Measurements from ENCODE around the gene SLC16A10.
"Not testable (repeated sequence)": the region's sequence is repeated elsewhere in the genome, so short reads cannot be mapped to it uniquely, and the experiment has no call there.

The SLC16A10 gene

GRCh38 chr6:111222341-111222740, 135.0 kb downstream of the SLC16A10 start:
- no peak for DNase-seq

DNA sequence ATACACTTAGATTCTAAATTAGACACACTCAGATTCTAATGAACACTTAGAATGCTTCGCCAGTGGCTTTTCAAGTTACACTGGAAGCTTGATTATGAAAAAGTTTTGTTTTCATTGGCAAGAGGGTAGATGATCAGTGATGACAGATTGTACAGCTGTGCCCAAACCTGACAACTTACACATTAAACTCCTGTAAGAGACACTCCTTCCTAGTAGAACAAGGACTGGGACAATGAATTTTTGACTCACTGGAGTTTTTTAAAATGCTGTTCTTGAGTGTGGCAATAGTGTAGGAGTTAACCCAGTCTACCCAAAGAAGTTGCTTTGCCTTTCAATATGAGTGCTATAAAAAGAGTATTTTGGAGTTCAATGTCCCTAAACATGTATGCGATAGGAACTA, 140.8 kb downstream of the SLC16A10 start:
- DNase-seq, result no peak

- DNase-seq, result no peak
Observed at GRCh38 chr6:111230351-111231089, 143.2 kb downstream of the SLC16A10 start.

GRCh38 chr6:111231090-111231459, 143.8 kb downstream of the SLC16A10 start:
- no peak for DNase-seq

DNA sequence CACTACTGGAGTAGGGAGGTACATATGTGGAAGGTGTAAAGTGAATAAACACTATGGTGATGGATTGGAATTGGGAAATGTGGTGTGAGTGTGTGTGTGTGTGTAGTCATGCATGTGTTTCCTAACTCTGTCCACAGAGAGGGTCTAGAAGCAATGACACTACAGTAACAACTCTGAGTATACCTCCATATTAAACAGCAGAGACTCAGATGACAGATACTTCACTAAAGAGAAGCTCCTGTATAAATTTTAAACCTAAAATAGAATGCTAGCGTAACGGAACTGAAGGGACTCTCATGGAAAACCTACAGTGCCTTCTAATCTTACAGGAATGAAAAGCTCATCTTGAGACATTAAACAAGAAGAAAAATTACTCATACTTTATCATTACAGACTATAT, 150.5 kb downstream of the SLC16A10 start:
- no peak for DNase-seq

DNA sequence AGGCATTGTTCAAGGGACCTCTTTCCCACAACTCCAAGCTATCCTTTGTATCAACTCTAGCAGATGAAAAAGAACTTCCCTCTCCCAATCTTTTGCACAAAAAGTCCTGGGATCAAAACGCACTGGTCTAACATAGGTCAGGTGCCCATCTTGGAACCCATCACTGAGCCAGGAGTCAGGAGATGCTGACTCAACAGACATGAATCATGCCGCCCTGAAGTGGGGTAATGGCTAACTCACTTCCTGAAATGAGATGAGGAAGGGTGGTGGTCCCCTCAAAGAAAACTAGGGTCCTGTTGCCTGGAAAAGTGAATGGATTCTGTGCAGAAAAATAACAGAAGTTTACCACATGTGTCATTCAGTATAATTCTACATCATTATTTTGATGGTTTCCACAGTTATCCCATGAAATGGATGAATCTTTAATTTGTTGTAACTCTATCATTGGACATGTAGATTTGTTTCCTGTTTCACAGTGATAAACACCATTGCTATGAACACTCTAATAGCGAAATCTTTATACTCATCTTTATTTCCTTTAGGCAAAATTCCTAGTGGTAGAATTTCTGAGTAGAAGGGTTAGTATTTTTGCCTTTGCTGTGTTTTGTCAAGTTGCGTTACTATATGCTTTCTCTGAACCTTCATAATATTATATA, 151.3 kb downstream of the SLC16A10 start:
- no peak for DNase-seq

DNA sequence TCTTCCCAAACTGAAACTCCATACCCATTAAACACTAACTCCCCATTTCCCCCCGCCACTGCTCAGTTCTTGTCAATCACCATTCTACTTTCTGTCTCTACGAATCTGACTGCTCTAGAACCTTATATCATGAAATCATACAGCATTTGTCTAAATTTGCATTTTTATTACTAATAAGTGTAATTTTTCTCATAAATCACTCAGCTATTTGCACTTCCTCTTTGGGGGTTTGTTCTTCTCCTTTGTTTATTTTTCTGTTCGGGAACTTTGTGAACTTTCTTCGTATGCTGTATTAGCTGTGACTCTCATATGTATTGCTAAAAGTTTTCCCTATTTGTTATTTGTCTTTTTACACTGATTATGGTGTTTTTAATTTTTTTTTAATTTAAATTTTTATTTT, 152.2 kb downstream of the SLC16A10 start:
- no peak for DNase-seq

GRCh38 chr6:111242452-111242851, 155.1 kb downstream of the SLC16A10 start:
- no peak for DNase-seq

GRCh38 chr6:111243095-111243494, 155.8 kb downstream of the SLC16A10 start:
- DNase-seq, result no peak

DNA sequence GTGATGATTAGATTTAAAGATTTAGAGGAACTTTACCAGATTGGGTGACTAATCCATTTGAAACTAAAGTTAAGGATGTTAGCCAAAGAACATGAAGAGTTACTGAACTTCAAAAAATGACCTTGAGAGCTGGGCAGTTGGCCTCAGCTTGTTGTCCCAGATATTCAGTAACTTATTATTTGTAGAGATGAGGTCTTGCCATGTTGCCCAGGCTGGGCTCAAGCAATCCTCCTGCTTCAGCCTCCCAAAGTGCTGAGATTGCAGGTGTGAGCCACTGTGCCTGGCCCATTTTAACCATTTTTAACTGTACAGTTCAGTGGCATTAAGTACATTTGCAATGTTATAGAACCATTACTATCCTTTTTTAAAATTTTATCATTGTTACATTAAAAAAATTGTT, 161.5 kb downstream of the SLC16A10 start:
- DNase-seq, result no peak

DNA sequence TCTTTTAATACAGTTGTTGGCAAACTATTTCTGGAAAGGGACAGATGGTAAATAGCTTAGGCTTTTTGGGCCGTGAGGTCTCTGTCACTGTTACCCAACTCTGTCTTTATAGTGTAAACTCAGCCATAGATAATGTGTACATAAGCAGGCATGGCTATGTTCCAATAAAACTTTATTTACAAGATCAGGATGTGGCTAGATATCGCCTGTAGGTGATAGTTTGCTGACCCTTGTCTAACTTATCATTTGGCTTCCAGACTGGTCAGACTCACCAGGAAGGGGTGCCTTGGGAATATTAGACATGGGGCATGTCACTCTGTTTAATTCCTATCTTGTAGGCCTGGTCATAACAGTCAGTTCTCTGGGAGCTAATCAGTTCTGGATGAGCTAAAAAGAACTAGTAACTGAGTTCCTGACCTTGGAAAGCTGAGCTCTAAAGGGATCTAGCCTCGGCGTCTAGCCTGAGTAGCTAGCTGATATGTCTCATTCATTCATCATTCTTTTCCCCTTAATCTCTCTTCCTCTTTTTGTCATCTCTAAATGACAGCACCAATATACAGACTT, 163.6 kb downstream of the SLC16A10 start:
- DNase-seq, result no peak

GRCh38 chr6:111252726-111253125, 165.4 kb downstream of the SLC16A10 start:
- no peak for DNase-seq

- DNase-seq, result no peak
Observed at GRCh38 chr6:111254004-111254778, 166.9 kb downstream of the SLC16A10 start.

- no peak for DNase-seq
Observed at GRCh38 chr6:111254779-111255166, 167.5 kb downstream of the SLC16A10 start.

GRCh38 chr6:111255838-111256237, 168.5 kb downstream of the SLC16A10 start:
- DNase-seq, result not testable (repeated sequence)

GRCh38 chr6:111256646-111257045, 169.3 kb downstream of the SLC16A10 start:
- no peak for DNase-seq

GRCh38 chr6:111258010-111258409, 170.7 kb downstream of the SLC16A10 start:
- no peak for DNase-seq

GRCh38 chr6:111258615-111259088, 171.3 kb downstream of the SLC16A10 start:
- no peak for DNase-seq

GRCh38 chr6:111259089-111259831, 172.0 kb downstream of the SLC16A10 start:
- peak; percentile 100 for DNase-seq

DNA sequence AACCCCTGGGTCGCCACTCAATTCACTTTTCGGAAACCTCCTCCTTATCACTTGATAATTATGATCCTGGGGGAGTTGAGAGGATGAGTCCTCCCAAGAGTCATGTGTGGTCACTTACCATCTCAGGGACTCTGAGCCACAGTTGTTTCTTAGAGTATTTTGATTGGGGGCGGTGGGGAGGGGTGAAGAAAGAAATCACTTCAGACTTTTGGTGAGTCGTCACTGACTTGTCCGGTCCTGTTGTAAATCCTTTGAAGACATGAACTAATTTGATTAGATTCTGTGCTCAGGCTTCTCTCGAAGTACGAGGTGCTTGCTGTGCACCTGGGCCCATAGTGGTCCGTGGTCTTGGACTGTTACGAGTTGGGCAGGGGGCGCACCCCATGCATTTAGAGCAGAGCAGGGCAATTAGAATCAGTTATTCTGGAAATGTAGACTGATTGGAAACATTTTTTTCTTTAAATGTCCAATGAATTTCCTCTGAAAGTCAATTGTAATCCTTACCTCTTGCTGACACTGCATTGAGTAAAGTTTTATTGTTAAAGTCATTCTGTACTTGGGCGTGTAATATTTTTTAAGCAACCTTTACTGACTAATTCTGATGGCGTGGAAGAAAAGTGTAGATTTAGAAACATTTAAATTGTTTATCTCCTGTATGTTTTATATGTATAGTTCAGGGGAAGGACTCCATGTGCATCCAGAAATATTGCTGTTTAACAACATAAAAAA, 173.4 kb downstream of the SLC16A10 start:
- no peak for DNase-seq

DNA sequence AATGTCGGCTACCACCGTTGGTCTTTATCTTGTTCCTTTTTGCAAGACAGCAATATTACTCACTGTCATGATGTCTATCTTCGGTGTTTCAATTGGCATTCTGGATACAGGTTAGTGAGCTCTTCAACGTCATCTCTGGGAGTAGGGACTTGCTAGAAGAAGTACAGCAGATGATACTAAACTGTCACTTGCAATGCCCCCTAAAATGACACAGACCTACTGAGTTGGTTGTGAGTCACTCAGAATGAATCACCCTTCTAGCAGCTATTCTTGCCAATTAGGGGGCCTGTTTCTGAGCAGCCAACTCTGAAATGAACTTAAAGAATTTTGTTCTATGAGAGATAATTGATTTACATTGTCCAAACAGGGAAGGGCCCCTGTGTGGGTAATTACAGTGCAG, 176.5 kb downstream of the SLC16A10 start:
- no peak for DNase-seq

- DNase-seq, result no peak
Observed at GRCh38 chr6:111265842-111266241, 178.5 kb downstream of the SLC16A10 start.
